HG03045 (cell line): ENCODE results near the gene BTBD19.

ENCODE experiments used
- ATAC-seq: cut with Tn5 transposase; IDR thresholded peaks from one replicate; pipeline ENCODE4 v1.9.1; 2021; ENCODE audit warnings: mild to moderate bottlenecking, moderate library complexity; ENCODE audit not compliant: unreplicated experiment

BTBD19 gene

GRCh38 chr1:44853201-44853600 is 44.9 kb downstream of the BTBD19 start:
- ATAC-seq: no peak

DNA sequence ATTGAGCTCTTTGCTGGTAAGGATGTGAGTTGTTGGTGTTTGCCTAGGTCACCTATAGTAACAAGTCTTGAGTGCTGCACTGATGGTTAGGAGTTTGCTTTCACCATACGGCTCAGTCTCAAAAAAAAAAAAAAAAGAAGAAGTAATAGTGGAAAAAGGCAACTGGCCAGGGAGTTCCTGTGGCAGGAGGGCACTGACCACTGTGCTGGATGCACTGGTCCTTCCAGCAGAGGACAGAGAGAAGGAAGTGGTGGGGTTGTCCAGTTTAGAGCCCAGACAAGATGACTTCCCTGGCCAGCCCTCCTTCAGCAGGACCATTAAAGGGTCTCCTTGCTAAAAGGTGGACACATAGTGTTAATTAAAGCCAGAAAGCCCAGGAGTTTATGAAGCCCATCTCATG is 46.6 kb downstream of the BTBD19 start:
- ATAC-seq: no peak

GRCh38 chr1:44855742-44856141 is 47.4 kb downstream of the BTBD19 start:
- no peak for ATAC-seq

- no peak for ATAC-seq
Observed at GRCh38 chr1:44857446-44857845, 49.1 kb downstream of the BTBD19 start.

DNA sequence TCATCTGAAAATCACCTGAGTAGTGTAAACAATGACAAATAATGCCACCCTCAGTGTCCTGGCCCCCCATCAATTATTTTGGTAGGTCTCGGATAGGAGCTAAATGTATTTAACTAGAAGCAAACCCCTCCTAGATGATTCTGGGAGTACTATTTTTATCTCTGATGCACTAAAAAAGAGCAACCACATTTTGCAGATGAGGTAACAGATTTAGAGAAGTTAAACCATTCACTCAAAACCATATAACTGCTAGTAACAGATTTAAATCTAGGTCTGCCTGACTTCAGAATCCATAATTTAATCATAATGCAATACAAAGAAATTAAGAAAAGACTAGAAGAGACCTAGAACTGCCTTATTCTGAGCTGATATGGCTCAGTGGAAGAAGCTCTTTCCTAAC is 52.0 kb downstream of the BTBD19 start:
- no peak for ATAC-seq

- ATAC-seq: no peak
Observed at GRCh38 chr1:44860891-44861425, 52.6 kb downstream of the BTBD19 start.

DNA sequence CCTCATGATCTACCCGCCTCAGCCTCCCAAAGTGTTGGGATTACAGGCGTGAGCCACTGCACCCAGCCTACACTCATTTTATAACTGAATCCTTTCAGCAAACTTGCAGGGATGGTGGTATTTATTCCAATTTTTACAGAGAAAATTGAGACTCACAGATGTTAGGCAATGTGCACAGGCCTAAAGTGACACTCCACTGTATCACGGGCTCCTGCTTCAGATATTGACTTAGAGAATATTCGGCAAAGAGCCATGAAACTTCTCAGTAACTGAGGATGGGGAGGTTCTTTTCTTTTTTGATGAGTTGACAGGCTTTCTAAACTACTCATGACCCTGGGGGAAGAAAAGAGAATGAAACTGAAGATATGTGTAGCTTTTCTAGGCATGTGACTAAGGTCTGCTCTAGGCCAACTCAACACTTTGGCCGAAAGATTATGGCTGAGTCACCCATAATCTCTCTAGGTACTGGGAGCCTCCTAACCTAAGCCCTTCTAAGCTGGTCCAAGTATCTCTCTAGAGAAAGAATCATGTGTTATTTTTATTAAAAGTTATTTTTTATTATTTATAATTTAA is 54.6 kb downstream of the BTBD19 start:
- no peak for ATAC-seq
